RPMI7951 (cell line): Measurements from ENCODE around the gene PARP15. TPM values are rescaled to one million over a fixed set of nuclear protein-coding genes. Genes with fewer than 3 reads are reported as not detected.
"Not testable (repeated sequence)": the region's sequence is repeated elsewhere in the genome, so short reads cannot be mapped to it uniquely, and the experiment has no call there.

Experiments used
- DNase-seq: peaks from one replicate; pipeline ENCODE4 v3.0.0-alpha.2; 2012; ENCODE audit warnings: low read depth
- total RNA-seq: library from RNA; depleted of rRNA; stranded (reverse); fragments of >200 nt; shearing (Covaris generic); gene quantifications from 2 replicates; pipeline ENCODE4 v1.2.3, GENCODE V29; 2014

Gene PARP15
- total RNA-seq, 1 experiment from 2014 or later, result not detected

DNA sequence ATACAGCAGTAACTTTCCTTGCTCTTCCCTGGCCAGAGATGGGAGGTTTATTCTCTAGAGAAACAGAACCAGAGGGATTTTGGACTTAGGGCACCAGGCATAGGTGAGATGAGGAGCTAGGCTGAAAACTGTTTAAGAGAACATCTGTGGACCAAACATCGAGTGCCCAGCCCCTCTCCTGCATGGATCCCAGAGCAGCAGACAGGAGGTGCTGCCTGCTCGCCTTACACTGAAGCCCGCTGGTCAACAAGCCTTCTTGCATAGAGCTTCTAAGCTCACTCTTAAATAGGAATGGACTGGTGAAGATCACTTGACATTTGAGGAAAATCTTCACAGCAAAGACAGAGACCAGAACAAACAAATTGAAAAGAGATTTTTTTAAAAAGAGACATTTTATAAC lies 41.2 kb downstream of the PARP15 start:
- no peak for DNase-seq

DNA sequence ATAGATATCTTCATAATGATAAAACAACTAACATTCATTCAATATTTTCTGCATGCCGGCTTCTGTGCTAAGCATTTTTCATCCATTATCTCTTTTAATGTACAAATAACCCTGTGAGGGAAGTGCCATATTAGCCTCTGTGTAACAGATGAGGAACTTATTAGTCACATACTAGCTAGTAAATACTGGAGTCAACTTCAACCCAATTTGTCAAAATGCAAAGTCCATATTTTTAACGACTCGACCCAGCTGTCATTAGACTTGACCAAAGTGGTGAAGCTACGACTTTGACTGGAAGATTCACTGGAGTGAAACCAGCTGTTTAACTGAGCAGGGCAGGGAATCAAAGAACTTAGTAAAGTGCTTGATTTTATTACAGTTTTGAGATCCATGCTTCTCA lies 41.6 kb downstream of the PARP15 start:
- DNase-seq, result no peak

DNA sequence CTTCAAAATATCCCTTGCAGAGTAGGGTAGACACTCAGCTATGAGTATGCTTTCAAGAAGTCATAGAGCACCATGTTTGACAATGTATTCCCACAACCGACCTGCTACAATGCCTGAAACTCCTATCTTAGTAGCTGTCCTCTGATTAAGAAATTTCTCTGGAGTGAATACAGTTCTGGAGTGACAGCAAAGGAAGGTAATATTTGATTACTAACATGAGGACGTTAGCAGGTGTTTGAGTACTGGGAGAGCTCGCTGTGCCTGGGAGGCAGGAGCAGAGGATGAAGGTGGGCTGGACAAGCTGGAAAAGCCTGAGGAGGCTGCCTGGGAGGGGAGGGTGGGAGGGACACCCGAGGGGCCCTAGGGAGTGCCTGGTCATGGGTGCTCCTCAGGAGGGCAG lies 42.9 kb downstream of the PARP15 start:
- no peak for DNase-seq

DNA sequence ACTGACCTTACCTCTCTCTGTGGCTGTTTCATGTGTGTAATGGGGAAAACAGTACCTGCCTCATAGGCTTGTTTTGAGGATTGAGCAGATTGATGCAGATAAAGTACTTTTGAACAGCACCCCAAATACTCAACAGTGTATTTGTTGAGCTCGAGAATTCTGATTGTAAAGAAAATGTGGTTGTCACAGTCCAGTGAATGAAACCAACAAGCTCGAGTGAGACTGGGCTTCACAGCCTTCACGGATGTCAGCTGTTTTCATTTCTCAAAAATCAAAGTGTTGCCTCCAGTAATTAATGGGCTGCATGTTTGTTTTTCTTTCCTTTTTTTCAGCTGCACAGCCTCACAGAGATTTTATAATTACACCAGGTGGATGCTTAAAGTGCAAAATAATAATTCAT lies 43.7 kb downstream of the PARP15 start:
- no peak for DNase-seq

DNA sequence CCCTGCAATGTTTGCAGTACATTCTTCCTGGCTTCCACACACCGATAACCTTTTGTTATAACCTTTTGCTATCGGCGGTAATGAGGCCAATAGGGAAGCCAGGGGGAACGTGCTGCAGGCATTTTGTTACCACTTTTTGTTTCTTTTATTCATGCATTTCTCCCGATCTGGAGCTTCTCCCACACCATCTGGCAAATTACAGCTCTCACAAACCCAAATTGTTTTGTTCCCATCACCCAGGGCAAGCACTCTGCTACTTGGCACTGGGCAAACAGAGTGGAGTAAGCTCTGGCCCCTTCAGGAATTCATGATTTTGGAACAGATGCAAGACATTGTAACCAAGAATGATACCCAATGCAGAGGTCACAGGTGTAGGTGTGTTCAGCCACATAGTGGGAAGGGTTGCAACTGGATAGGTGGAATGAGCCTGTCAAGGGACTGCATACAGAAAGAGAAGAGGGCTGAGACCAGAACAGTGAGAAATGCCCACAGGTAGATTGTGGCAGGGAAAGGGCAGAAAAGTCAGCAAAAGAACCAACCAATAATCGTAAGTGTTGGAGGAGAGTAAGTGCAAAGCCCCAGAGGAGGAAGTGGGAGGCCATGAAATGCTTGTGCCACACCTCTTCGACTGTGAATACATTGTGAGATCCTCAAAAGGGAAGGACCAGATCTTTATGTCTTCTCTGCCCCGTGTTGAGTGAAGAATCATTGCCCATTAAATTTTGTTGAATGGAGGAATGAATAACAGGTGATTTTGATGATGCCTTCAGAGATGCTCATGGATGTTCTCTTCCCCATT lies 45.8 kb downstream of the PARP15 start:
- DNase-seq, result no peak

DNA sequence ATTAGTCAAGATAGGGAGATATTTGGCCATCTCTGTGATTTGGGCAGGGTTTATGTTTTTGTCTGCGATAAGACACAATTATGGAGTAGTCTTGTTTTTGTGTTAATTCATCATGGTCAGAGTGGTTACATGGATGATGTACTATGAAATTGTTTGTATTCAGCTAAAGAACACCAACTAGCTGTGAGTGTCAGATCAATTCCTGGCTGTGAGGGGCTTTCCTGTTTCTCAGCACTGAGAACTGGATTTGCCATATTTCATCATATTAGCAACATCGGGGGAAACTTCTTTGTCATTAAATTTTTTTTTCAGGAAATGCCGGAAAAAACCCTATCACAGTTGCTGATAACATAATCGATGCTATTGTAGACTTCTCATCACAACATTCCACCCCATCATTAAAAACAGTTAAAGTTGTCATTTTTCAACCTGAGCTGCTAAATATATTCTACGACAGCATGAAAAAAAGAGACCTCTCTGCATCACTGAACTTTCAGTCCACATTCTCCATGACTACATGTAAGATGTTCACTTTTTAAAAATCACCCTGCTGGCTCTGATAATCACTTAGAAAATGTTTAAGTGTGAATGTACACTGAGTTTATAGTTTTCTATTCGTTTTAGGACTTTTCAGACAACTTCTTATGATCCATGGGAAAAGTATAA lies 49.2 kb downstream of the PARP15 start:
- no peak for DNase-seq

DNA sequence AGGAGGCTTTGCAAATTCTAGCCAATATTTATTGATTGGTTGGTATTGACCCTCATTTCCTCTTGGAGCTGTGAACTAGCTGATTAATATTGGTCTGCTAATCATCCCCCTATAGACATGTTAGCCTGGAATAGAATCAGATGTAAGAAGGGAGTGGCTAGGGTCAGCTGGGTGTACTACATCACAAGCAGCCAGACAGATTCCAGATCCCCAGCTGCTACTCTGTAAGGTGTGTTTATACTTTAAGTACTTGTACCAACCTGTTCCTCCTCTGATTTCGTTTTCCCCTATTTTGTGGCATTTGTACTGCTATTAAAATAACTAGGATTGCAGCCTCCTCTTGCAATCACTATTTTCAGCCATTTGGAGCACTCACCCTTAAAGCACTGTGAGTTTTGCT lies 49.9 kb downstream of the PARP15 start:
- no peak for DNase-seq

DNA sequence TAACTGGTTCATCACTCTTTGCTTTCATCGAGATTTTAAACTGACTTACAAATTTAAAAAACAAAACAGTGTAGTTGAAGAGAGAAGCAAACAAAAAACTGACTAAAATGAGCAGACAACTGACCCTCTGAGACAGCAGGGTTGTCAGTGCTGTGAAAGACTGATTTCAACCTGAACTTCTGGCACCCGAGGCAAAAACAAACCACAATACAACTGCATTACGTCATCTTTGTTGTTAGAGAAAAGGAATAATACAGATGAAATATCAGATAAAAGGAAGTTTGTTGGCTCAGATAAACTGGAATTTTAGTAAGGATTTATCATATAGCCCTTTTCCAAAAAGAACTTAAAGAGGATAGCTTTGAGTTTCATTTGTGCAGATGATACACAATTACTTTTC lies 51.1 kb downstream of the PARP15 start:
- peak; percentile 57 for DNase-seq

DNA sequence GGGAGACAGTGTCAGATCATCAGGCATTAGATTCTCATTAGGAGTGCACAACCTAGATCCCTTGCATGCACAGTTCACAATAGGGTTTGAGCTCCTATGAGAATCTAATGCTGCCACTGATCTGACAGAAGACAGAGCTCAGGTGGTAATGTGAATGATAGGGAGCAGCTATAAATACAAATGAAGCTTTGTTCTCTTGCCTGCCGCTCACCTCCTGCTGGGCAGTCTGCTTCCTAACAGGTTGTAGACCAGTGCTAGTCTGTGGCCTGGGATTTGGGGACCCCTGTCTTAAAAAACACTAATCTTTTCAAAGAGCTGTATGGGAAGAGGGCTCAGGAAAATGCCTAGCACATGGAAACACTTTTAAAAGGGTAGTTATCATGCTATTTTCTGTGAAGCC lies 52.3 kb downstream of the PARP15 start:
- no peak for DNase-seq

DNA sequence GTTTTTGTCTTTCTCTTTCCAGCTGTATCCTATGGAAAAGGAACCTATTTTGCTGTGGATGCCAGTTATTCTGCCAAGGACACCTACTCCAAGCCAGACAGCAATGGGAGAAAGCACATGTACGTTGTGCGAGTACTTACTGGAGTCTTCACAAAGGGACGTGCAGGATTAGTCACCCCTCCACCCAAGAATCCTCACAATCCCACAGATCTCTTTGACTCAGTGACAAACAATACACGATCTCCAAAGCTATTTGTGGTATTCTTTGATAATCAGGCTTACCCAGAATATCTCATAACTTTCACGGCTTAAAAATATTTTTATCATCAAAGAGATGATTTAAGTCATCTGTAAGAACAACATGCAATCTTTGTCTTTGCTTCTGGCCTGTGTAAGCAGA lies 58.3 kb downstream of the PARP15 start:
- DNase-seq, result peak; percentile 51

DNA sequence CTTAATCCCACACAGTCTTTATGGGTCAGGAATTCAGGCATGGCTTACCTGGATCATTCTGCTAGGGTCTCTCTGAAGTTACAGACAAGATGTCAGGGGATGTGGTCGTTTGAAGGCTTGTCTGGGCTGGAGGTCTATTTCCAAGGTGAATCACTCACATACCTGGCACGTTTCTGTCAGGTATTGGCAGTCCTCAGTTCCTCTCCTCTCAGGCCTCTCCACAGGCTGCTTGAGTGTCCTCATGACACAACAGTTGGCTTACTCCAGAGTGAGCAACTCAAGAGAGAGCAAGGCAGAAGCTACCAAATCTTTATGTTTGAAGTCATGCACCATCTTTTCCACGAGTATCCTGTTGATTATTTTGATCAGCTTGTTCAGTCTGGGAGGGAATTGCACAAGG lies 59.2 kb downstream of the PARP15 start:
- no peak for DNase-seq

DNA sequence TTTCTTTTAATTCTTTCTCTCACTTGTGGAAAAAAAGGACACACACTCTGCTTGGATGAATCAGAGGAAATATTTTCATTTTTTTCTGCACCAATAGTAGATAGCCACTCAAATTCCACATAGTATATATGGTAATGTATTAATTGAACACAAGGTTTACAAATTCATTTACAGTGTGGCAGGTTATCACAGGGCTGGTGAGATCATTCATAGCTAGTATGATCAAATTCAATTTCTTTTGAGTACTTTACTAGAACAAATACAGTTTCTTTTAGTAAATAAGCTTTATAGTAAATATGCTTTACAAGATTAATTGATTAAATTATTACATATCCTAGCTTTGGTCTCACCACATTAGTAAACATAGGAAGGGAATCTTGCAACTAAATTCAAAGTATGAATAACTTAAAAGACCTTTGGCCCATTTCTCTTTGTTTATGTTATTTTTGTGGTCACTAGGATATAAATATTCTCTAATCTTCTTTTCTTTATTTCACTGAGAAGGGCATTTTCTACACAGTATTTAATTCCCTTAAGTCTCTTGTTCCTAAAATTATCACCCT lies 63.1 kb downstream of the PARP15 start:
- no peak for DNase-seq

DNA sequence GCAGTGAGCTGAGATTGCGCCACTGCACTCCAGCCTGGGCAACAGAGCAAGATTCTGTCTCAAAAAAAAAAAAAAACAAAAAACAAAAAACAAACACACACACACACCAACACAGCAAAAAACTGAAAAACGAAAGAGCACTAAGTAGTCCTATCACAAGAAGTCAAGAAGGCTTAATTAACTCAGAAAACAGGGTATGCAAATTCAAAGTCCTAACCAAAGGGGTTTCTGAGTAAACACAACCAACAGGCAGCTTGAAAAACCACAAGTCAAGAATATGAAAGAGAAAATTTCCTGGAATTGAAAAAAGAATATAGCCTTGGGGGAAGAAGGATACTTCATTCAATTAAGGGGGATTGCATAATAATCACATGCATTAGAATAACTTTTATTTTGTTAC lies 65.5 kb downstream of the PARP15 start:
- peak; percentile 36 for DNase-seq

DNA sequence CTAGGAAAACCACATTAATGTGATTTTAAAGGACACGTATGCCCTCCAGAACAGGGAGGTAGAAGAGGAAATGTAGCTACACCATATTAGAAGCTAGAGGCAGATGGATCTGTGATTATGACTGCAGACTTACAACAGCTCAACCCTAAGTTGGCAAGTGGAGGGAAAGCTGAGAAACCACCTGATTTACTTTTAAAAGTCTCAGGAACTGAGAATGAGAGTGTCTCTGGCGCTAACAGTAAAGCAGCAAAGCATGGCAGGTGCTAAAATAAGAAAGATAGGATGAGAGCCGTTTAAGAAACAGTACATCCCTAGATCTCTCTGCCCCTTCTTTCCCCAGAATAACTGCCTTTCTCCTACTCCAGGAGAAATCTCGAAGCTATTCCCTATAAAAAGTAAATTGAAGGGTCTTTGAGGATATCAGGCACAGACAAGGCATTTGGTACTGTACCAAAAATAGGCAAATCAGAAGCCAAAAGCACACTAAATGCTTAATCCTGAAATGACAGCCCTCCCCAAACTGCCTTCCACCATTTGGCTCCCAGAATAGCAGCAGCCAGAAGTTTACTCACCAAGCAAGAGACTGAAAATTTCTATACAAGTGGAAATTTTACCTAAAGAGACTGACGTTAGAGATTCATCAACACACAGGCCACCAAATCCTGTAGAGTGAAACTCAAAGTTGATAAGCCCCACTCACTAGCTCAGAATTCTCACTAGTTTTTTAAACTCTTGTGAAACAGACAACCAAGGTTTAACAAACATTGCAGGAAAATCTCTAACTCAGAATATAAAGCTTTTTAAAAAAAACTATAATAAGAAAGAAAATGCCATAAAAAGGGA lies 68.9 kb downstream of the PARP15 start:
- peak; percentile 56 for DNase-seq

DNA sequence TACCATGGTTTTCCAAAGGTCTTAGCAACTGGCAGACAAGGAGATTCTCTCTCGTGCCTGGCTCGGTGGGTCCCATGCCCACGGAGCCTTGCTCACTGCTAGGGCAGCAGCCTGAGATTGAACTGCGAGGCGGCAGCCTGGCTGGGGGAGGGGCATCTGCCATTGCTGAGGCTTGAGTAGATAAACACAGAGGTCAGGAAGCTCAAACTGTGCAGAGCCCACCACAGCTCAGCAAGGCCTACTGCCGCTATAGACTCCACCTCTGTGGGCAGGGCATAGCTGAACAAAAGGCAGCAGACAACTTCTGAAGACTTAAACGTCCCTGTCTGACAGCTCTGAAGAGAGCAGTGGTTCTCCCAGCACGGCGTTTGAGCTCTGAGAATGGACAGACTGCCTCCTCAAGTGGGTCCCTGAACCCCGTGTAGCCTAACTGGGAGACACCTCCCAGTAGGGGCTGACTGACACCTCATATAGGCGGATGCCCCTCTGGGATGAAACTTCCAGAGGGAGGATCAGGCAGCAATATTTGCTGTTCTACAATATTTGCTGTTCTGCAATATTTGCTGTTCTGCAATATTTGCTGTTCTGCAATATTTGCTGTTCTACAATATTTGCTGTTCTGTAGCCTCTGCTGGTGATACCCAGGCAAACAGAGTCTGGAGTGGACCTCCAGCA lies 73.9 kb downstream of the PARP15 start:
- DNase-seq, result not testable (repeated sequence)

DNA sequence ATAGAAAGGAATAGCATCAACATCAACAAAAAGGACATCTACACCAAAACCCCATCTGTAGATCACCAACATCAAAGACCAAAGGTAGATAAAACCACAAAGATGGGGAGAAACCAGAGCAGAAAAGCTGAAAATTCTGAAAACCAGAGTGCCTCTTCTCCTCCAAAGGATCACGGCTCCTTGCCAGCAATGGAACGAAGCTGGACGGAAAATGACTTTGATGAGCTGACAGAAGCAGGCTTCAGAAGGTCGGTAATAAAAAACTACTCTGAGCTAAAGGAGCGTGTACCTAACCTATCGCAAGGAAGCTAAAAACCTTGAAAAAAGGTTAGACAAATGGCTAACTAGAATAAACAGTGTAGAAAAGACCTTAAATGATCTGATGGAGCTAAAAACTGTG lies 74.5 kb downstream of the PARP15 start:
- DNase-seq, result not testable (repeated sequence)

DNA sequence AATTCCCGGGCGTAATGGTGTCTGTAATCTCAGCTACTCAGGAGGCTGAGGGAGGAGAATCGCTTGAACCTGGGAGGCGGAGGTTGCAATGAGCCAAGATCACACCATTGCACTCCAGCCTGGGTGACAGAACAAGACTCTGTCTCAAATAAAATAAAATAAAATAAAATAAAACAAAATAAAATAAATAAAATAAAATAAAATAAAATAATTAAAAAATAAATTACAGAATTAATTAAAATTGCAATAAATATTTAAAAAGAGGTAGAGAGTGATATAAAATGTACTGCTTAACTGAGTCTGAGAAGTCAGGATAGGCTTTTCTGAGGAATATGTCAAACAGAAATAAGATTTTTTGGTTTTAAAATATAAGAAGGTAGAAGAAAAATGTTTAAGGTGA lies 80.9 kb downstream of the PARP15 start:
- not testable (repeated sequence) for DNase-seq

DNA sequence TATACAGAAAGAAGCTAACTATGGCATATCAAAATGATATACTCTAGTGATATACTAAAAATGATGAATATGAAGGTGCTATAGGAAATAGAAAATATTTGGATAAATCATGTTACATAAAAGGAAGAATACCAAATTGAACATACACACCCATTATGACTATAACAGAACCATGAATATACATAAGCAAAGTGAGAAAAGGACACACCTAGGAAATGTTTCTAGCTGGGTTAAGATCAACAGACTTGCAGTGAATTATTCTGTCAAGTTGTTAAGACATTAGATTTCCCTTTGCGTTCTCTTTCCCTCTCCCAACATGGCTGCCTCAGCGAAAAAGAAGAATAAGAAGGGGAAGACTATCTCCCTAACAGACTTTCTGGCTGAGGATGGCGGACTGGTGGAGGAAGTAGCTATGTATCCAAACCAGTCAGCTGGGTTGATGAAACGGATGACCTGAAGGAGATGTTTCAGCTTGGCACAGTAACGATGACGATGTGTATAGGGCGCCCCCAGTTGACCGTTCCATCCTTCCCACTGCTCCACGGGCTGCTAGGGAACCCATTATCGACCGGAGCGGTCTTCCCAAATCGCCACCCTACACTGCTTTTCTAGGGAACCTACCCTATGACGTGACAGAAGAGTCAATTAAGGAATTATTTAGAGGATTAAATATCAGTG lies 83.0 kb downstream of the PARP15 start:
- DNase-seq, result no peak

DNA sequence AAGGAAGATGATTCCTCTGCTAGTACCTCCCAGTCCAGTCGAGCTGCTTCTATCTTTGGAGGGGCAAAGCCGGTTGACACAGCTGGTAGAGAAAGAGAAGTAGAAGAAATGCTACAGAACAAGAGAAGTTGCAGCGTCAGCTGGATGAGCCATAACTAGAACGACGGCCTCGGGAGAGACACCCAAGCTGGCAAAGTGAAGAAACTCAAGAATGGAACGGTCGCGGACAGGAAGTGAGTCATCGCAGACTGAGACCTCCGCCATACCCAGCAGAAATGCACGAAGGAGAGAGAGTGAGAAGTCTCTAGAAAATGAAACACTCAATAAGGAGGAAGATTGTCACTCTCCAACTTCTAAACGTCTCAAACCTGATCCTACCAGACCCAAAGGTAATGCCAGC lies 84.2 kb downstream of the PARP15 start:
- DNase-seq, result peak; percentile 66

DNA sequence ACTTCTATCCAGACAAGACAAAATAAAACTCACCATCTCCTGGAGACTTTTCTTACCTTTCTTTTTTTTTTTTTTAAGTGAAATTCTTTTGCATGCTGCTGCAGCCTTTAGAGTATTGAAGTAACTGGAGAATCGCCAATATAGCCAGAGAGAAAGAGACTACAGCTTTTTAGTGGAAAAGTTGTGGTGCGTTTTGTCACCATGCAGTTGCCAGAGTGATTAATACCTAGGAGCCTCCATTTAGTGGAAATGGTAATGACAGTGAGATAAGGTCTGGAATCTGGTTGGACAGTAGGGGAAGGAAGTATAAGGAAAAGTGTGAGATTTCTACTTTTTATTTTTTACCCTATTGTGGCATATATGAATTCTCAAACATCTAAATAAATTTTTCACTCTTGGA lies 85.1 kb downstream of the PARP15 start:
- DNase-seq, result no peak

DNA sequence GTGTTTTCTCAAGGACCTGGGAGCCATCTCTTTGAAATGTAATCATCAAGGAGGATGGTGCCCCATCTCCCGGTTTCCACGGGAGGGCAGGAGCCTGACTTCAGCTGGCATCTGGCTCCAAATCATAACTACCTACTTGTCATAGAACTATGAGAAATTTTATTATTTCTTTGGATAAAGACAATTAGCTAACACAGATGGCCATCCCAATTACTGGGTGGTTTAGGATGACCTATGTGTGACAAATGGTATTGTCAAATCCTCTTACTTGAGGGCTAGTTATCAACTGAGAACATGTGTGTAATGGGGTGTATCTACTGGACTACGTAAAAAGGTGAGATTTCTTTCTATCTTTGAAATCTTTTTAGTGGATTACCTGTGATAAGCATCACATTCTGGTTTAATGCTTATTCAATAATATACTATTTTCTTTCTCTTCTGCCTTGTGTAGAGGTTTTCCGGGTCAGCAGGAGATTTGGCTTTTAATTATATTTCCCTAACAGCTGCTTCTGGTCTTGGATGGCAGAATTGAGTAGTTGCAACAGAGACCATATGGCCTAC lies 87.9 kb downstream of the PARP15 start:
- no peak for DNase-seq
